Measurements from ENCODE around the gene EHD4. TPM values are rescaled to one million over a fixed set of nuclear protein-coding genes. Genes with fewer than 3 reads are reported as not detected.

Gene EHD4
- total RNA-seq, 2 donors from 2014 or later, result 18.4 to 22.6 TPM

DNA sequence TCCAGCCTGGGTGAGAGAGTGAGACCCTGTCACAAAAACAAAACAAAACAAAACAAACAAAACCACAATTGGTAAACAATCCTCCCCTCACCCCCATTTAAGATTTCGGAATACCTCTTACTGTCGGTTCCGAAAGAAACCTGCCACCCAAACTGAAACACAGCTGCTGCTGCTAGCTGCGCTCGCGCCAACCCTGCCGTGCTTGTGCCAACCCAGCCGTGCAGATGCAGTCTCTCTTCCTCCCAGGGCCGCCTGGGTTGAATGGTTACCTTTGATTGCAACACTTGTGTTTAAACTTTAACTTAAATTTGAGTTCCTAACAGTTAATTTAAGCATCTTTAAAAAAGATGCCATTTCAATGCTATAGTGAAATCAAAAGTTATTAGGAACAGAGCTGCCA, 50.0 kb downstream of the EHD4 start:
- 82% methylated on average over 9 of the region's 9 CpGs for WGBS
- no peak for DNase-seq (ENCODE audit: low spot score)
- TF ChIP-seq, protein P1, sequence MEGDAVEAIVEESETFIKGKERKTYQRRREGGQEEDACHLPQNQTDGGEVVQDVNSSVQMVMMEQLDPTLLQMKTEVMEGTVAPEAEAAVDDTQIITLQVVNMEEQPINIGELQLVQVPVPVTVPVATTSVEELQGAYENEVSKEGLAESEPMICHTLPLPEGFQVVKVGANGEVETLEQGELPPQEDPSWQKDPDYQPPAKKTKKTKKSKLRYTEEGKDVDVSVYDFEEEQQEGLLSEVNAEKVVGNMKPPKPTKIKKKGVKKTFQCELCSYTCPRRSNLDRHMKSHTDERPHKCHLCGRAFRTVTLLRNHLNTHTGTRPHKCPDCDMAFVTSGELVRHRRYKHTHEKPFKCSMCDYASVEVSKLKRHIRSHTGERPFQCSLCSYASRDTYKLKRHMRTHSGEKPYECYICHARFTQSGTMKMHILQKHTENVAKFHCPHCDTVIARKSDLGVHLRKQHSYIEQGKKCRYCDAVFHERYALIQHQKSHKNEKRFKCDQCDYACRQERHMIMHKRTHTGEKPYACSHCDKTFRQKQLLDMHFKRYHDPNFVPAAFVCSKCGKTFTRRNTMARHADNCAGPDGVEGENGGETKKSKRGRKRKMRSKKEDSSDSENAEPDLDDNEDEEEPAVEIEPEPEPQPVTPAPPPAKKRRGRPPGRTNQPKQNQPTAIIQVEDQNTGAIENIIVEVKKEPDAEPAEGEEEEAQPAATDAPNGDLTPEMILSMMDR (IDR thresholded peaks at IDR 0.05), result no peak
- no peak for TF ChIP-seq POLR2A (IDR thresholded peaks at IDR 0.05)
- no peak for TF ChIP-seq POLR2AphosphoS5 (IDR thresholded peaks at IDR 0.05)
- H3K36me3 ChIP-seq, result no peaks in the 10 kb centered on the region
- intact Hi-C loops (cut with DNase I), result no loop called here
- H3K27ac ChIP-seq, result no peak overlapping the region
- H3K9me3 ChIP-seq, result no peaks in the 10 kb centered on the region
- peaks cover 5% of the 10 kb centered on the region for H3K4me1 ChIP-seq (replicated peaks)
- H3K27me3 ChIP-seq (replicated peaks; ENCODE audit: insufficient read depth), result no peaks in the 10 kb centered on the region
- H3K4me3 ChIP-seq, result no peak overlapping the region

DNA sequence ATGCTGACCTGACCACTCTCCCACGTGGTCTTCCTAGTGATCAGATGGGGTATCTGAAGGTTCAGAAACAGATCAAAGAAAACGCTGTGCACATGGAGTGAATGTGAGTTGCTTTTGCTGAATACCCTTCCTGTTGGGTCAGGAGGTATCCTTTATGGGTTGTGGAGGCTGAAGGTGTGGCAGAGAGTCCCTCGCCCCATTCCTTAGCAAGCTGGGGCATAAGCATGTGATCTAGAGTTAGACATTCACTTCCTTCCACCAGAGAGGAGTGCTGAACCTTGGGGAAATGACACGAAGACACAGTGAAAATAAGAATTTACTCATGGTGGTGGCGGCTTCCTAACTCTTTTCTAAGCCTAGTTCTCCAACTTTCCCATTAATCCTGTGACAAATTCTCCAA, 50.7 kb downstream of the EHD4 start:
- no peaks in the 10 kb centered on the region for H3K27me3 ChIP-seq (replicated peaks; ENCODE audit: insufficient read depth)
- no peaks in the 10 kb centered on the region for H3K36me3 ChIP-seq
- 80% methylated on average over 5 of the region's 5 CpGs for WGBS
- no peak overlapping the region for H3K4me3 ChIP-seq
- H3K9me3 ChIP-seq, result no peaks in the 10 kb centered on the region
- no peak for DNase-seq (ENCODE audit: low spot score)
- intact Hi-C loops (cut with DNase I), result no loop called here
- no peak overlapping the region for H3K27ac ChIP-seq
- TF ChIP-seq POLR2A (IDR thresholded peaks at IDR 0.05) (no peak), POLR2AphosphoS5 (IDR thresholded peaks at IDR 0.05) (no peak)
- TF ChIP-seq, protein P1 (IDR thresholded peaks at IDR 0.05), result no peak
- H3K4me1 ChIP-seq (replicated peaks), result peaks cover 5% of the 10 kb centered on the region

GRCh38 chr15:41921167-41921566, 51.2 kb downstream of the EHD4 start:
- Histone ChIP-seq H3K27me3 (replicated peaks; ENCODE audit: insufficient read depth) (no peaks in the 10 kb centered on the region), H3K4me3 (no peak overlapping the region), H3K36me3 (no peaks in the 10 kb centered on the region), H3K27ac (no peak overlapping the region), H3K4me1 (replicated peaks) (peaks cover 5% of the 10 kb centered on the region), H3K9me3 (no peaks in the 10 kb centered on the region)
- DNase-seq (ENCODE audit: low spot score), result no peak
- WGBS, result 74% methylated on average over 9 of the region's 9 CpGs
- intact Hi-C loops (cut with DNase I), result no loop called here
- TF ChIP-seq POLR2A (IDR thresholded peaks at IDR 0.05) (no peak), POLR2AphosphoS5 (IDR thresholded peaks at IDR 0.05) (no peak)
- TF ChIP-seq, protein P1 (IDR thresholded peaks at IDR 0.05), result no peak

DNA sequence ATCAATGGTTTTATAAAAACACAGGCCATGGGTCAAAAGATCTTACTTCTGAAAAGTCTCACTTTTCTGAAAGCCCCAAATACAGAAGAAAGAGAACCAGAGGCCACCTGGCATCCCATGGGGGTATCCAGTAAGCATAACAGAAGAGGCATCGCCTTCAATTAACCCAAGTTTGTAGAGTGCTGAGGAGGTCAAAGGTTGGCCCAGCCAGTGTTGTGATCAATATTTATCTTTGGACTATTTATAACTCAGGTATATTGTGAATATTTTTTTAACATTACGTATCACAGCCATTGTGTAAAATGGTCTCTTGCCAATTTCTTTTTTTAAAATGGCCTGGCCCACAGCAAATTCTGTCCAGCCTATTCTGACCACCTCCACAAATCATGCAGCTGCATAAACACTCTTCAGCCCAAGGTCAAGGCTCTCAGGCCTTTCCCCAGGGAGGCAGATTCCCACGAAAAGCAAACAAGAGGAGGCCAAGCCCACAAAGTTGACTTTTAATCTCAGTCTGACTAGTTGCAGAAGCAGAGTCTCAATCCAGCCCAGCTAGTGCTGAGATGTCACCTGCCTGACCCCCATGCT, 52.3 kb downstream of the EHD4 start:
- Histone ChIP-seq H3K27me3 (replicated peaks; ENCODE audit: insufficient read depth) (no peaks in the 10 kb centered on the region), H3K4me3 (no peak overlapping the region), H3K36me3 (no peaks in the 10 kb centered on the region), H3K4me1 (replicated peaks) (peaks cover under 1% of the 10 kb centered on the region), H3K27ac (no peak overlapping the region), H3K9me3 (no peaks in the 10 kb centered on the region)
- TF ChIP-seq, protein P1 (IDR thresholded peaks at IDR 0.05), result no peak
- TF ChIP-seq POLR2AphosphoS5 (IDR thresholded peaks at IDR 0.05), result no peak
- no peak for TF ChIP-seq POLR2A (IDR thresholded peaks at IDR 0.05)
- no peak for DNase-seq (ENCODE audit: low spot score)
- WGBS, result 58% methylated on average over 3 of the region's 3 CpGs
- intact Hi-C loops (cut with DNase I), result no loop called here

DNA sequence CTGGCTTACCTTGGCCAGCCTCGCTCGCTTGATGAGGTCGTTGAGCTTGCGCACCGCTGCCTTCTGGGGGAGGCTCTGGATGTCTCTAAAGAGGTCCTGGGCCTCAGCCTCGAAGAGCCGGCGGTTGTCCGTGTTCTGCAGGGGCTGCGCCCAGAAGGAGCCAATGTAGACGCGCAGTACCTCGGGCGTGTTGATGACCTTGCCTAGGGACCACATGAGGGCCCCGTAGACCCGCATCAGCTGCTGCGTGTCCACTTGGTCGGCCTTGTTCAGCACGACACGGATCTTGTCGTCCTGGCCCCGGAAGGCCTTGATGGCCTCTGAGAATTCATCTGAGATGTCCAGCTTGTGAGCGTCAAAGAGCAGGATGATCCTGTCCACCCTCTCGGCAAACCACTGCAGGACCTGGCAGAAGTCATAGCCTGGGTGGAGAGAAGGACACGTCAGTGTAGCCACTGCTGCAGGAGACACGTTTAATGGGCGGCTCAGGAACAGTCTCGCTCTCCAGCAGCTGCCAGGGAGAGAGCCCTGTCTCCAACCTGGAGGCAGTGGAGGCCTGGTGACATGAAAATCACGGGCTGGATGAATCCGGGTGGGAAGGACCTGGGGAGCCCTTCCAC, 53.0 kb downstream of the EHD4 start:
- Histone ChIP-seq H3K9me3 (no peaks in the 10 kb centered on the region), H3K4me1 (replicated peaks) (no peaks in the 10 kb centered on the region), H3K36me3 (no peaks in the 10 kb centered on the region), H3K27me3 (replicated peaks; ENCODE audit: insufficient read depth) (no peaks in the 10 kb centered on the region), H3K27ac (no peak overlapping the region), H3K4me3 (no peak overlapping the region)
- DNase-seq (ENCODE audit: low spot score), result no peak
- 82% methylated on average over 20 of the region's 30 CpGs for WGBS
- TF ChIP-seq POLR2AphosphoS5 (IDR thresholded peaks at IDR 0.05) (no peak), POLR2A (IDR thresholded peaks at IDR 0.05) (no peak)
- TF ChIP-seq, protein P1 (IDR thresholded peaks at IDR 0.05), result no peak
- intact Hi-C loops (cut with DNase I), result no loop called here
